Thoracic aorta (tissue), 2 donors: ENCODE results near the gene ARL6IP1. TPM values are rescaled to one million over a fixed set of nuclear protein-coding genes. Genes with fewer than 3 reads are reported as not detected.

ENCODE experiments used
- ATAC-seq: fragments of 150-250 bp; one replicate; pipeline ENCODE4 v1.8.0; 2017; ENCODE audit warnings: low read depth; ENCODE audit not compliant: insufficient number of reproducible peaks, low FRiP score
- DNase-seq: peaks from one replicate; pipeline ENCODE4 v3.0.0-alpha.2; 2020; ENCODE audit warnings: low spot score
- H3K27ac ChIP-seq, 2 donors: fragments of 200-600 bp; sonication (generic); 1 replicate in 1 of 2; 2 replicates in 1 of 2; pipeline ENCODE4 v1.5.1; 2016; ENCODE audit warnings: mild to moderate bottlenecking in 2 of 2, moderate library complexity in 2 of 2
- H3K27me3 ChIP-seq: fragments of 200-600 bp; sonication (generic); replicated peaks from 2 replicates; pipeline ENCODE4 v1.6.0; 2016; ENCODE audit warnings: mild to moderate bottlenecking; ENCODE audit not compliant: insufficient read depth
- H3K36me3 ChIP-seq: fragments of 200-600 bp; sonication (generic); one replicate; pipeline ENCODE4 v1.5.1; 2016
- H3K4me1 ChIP-seq, 2 donors: fragments of 200-600 bp; sonication (generic); 1 replicate in 1 of 2; 2 replicates in 1 of 2; pipeline versions ENCODE4 v1.5.1 to v1.6.0; 2016; ENCODE audit warnings: low read depth in 2 of 2, mild to moderate bottlenecking in 1 of 2; ENCODE audit not compliant: control insufficient read depth in 1 of 2
- H3K4me3 ChIP-seq: fragments of 200-600 bp; sonication (generic); 2 replicates; pipeline ENCODE4 v1.5.1; 2016; ENCODE audit warnings: mild to moderate bottlenecking
- H3K9me3 ChIP-seq: fragments of 200-600 bp; sonication (generic); 2 replicates; pipeline ENCODE4 v1.5.1; 2016
- CTCF ChIP-seq: fragments of 200-600 bp; sonication (generic); IDR thresholded peaks from one replicate; pipeline ENCODE4 v1.5.1; 2019; ENCODE audit warnings: antibody characterized with exemption
- total RNA-seq, 2 donors: library from RNA; depleted of rRNA; stranded (reverse); fragments of >200 nt; gene quantifications; one replicate each; pipeline versions ENCODE4 v1.1.0 to v1.2.3, GENCODE V29; 2016

ARL6IP1 gene
- total RNA-seq, 2 donors from 2014 or later: 105 to 128 TPM

- Histone ChIP-seq H3K27me3 (no peaks in the 10 kb centered on the region), H3K4me1 (peaks cover 15 to 53% of the 10 kb centered on the region in 2 donors), H3K36me3 (peaks cover 3% of the 10 kb centered on the region), H3K9me3 (no peaks in the 10 kb centered on the region), H3K4me3 (peak overlapping the region; percentile 96), H3K27ac (peak overlapping the region; percentile 91 to 96)
- no peak for TF ChIP-seq CTCF
- DNase-seq: no peak
- ATAC-seq: no peak
Observed at GRCh38 chr16:18800293-18800692, 1.1 kb downstream of the ARL6IP1 start.

- ATAC-seq: no peak
- no peak overlapping the region for H3K27ac ChIP-seq
- no peaks in the 10 kb centered on the region for H3K9me3 ChIP-seq
- no peak overlapping the region for H3K4me3 ChIP-seq
- H3K4me1 ChIP-seq: peaks cover 15 to 50% of the 10 kb centered on the region in 2 donors
- no peak for TF ChIP-seq CTCF
- no peaks in the 10 kb centered on the region for H3K27me3 ChIP-seq
- peaks cover 7% of the 10 kb centered on the region for H3K36me3 ChIP-seq
- DNase-seq: no peak
Observed at GRCh38 chr16:18799500-18799899, 1.8 kb downstream of the ARL6IP1 start.

- no peak for TF ChIP-seq CTCF
- no peaks in the 10 kb centered on the region for H3K9me3 ChIP-seq
- no peak for DNase-seq
- ATAC-seq: no peak
- H3K4me1 ChIP-seq: peaks cover 15 to 38% of the 10 kb centered on the region in 2 donors
- H3K27ac ChIP-seq: no peak overlapping the region
- H3K27me3 ChIP-seq: no peaks in the 10 kb centered on the region
- H3K36me3 ChIP-seq: peaks cover 25% of the 10 kb centered on the region
- no peak overlapping the region for H3K4me3 ChIP-seq
Observed at GRCh38 chr16:18797746-18798145, 3.6 kb downstream of the ARL6IP1 start.

- H3K9me3 ChIP-seq: no peaks in the 10 kb centered on the region
- no peaks in the 10 kb centered on the region for H3K27me3 ChIP-seq
- peaks cover 10 to 29% of the 10 kb centered on the region in 2 donors for H3K4me1 ChIP-seq
- no peak for ATAC-seq
- H3K4me3 ChIP-seq: no peak overlapping the region
- TF ChIP-seq CTCF: no peak
- peaks cover 29% of the 10 kb centered on the region for H3K36me3 ChIP-seq
- DNase-seq: no peak
- no peak overlapping the region for H3K27ac ChIP-seq
Observed at GRCh38 chr16:18796377-18796776, 5.0 kb downstream of the ARL6IP1 start.

GRCh38 chr16:18792836-18793433, 8.4 kb downstream of the ARL6IP1 start:
- H3K27me3 ChIP-seq: no peaks in the 10 kb centered on the region
- no peak for DNase-seq
- no peak for ATAC-seq
- peaks cover 14 to 18% of the 10 kb centered on the region in 2 donors for H3K4me1 ChIP-seq
- H3K27ac ChIP-seq: no peak overlapping the region
- TF ChIP-seq CTCF: no peak
- peaks cover 32% of the 10 kb centered on the region for H3K36me3 ChIP-seq
- H3K9me3 ChIP-seq: no peaks in the 10 kb centered on the region
- no peak overlapping the region for H3K4me3 ChIP-seq
